Measurements from ENCODE around the gene AGRN. TPM values are rescaled to one million over a fixed set of nuclear protein-coding genes. Genes with fewer than 3 reads are reported as not detected.

AGRN gene
- total RNA-seq, 1 experiment from 2014 or later: 175 TPM

- Histone ChIP-seq H3K56ac (ENCODE audit: insufficient read length, low read depth, low read length) (no peak overlapping the region), H4K8ac (replicated peaks; ENCODE audit: insufficient read length, low read depth, low read length) (no peak overlapping the region), H3K9me3 (ENCODE audit: control insufficient read depth, low read depth, low read length) (no peaks in the 10 kb centered on the region), H3K27me3 (ENCODE audit: insufficient read depth, low read length) (no peaks in the 10 kb centered on the region), H3K79me1 (ENCODE audit: insufficient read depth, low read depth, low read length, poor library complexity, severe bottlenecking) (no peaks in the 10 kb centered on the region), H4K20me1 (ENCODE audit: control insufficient read depth, insufficient read depth, insufficient read length) (no peaks in the 10 kb centered on the region), H3K23me2 (ENCODE audit: insufficient read length, low read depth, low read length, poor library complexity, severe bottlenecking) (peaks cover 9% of the 10 kb centered on the region), H2BK20ac (ENCODE audit: low read depth, low read length, poor library complexity, severe bottlenecking) (no peak overlapping the region), H3K27ac (ENCODE audit: insufficient read length, low read depth, low read length) (no peak overlapping the region), H3K14ac (ENCODE audit: insufficient read depth, low read length) (peak overlapping the region; percentile 77), H2BK15ac (ENCODE audit: low read depth, low read length) (no peak overlapping the region), H2BK12ac (ENCODE audit: insufficient read length, low read depth, low read length) (no peak overlapping the region), H3K9ac (ENCODE audit: extremely low read depth, insufficient read length, low read length) (no peak overlapping the region), H3K4ac (ENCODE audit: low read depth, low read length) (no peak overlapping the region), H2BK5ac (ENCODE audit: insufficient read length, low read length) (no peak overlapping the region), H3T11ph (ENCODE audit: low read length) (no peak overlapping the region), H4K5ac (ENCODE audit: insufficient read length, low read depth, low read length) (no peak overlapping the region), H2BK120ac (ENCODE audit: low read depth, low read length, poor library complexity, severe bottlenecking) (no peak overlapping the region), H3K79me2 (ENCODE audit: insufficient read depth, low read length) (no peaks in the 10 kb centered on the region), H2AK5ac (ENCODE audit: insufficient read length, low read length) (no peak overlapping the region), H3K23ac (ENCODE audit: insufficient read length, low read depth, low read length) (no peak overlapping the region), H2AFZ (ENCODE audit: low read length) (no peak overlapping the region), H4K91ac (ENCODE audit: insufficient read length, low read depth, low read length) (no peak overlapping the region), H3K4me1 (ENCODE audit: insufficient read depth, low read length) (no peaks in the 10 kb centered on the region), H3K4me2 (ENCODE audit: insufficient read depth, insufficient read length, low read length) (peak overlapping the region; percentile 54), H3K18ac (ENCODE audit: insufficient read length, low read depth, low read length) (peak overlapping the region; percentile 40)
- H3K27ac Mint-ChIP-seq: peak overlapping the region in 2 of 3 experiments; percentile 40 to 97; a peak in 2 of 7 replicates
- H3K36me3 Mint-ChIP-seq (ENCODE audit: insufficient read depth in 1 of 3, low read depth in 3 of 3): no peaks in the 10 kb centered on the region; a peak in 1 of 7 replicates
- H3K27me3 Mint-ChIP-seq (ENCODE audit: low read depth): peaks cover 14% of the 10 kb centered on the region
- TF ChIP-seq, protein P1, sequence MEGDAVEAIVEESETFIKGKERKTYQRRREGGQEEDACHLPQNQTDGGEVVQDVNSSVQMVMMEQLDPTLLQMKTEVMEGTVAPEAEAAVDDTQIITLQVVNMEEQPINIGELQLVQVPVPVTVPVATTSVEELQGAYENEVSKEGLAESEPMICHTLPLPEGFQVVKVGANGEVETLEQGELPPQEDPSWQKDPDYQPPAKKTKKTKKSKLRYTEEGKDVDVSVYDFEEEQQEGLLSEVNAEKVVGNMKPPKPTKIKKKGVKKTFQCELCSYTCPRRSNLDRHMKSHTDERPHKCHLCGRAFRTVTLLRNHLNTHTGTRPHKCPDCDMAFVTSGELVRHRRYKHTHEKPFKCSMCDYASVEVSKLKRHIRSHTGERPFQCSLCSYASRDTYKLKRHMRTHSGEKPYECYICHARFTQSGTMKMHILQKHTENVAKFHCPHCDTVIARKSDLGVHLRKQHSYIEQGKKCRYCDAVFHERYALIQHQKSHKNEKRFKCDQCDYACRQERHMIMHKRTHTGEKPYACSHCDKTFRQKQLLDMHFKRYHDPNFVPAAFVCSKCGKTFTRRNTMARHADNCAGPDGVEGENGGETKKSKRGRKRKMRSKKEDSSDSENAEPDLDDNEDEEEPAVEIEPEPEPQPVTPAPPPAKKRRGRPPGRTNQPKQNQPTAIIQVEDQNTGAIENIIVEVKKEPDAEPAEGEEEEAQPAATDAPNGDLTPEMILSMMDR (conservative IDR thresholded peaks at IDR 0.05): no peak
- peaks cover 19 to 29% of the 10 kb centered on the region in 2 experiments for H3K4me1 Mint-ChIP-seq
- H3K9me3 Mint-ChIP-seq: peaks cover 0 to 6% of the 10 kb centered on the region in 2 experiments; a peak in 3 of 5 replicates
- H3K4me3 Mint-ChIP-seq: peak overlapping the region; percentile 79 to 85
- peak; percentile 59 for DNase-seq
- WGBS (ENCODE audit: extremely low coverage, insufficient read length, low lambda C conversion rate): no CpG with 5 or more reads among the region's 41 CpGs
Observed at GRCh38 chr1:1013922-1014648, 5.8 kb upstream of the AGRN start.

Measured in H9 (cell line).